H1 (cell line): ENCODE measurements around the gene DAB2IP. TPM values are rescaled to one million over a fixed set of nuclear protein-coding genes. Genes with fewer than 3 reads are reported as not detected.

Experiments used
- CTCF ChIA-PET: fragments of 300-600 bp; sonication (Branson Sonifier 250); formaldehyde crosslinking; loops from one replicate; lab custom pipeline; 2021; ENCODE audit not compliant: partially characterized antibody; lab: Charles Lee
- POLR2A ChIA-PET: fragments of 300-600 bp; sonication (Branson Sonifier 250); formaldehyde crosslinking; loops from one replicate; lab custom pipeline; 2021; ENCODE audit warnings: inconsistent platforms; ENCODE audit not compliant: partially characterized antibody; lab: Charles Lee
- DNase-seq, 2 experiments: peaks; one replicate each; pipeline versions ENCODE4 v3.0.0 to v3.0.0-alpha.2; 2010 to 2022; ENCODE audit warnings: low spot score in 2 of 2, low read depth in 1 of 2, mixed read lengths in 1 of 2
- FAIRE-seq: peaks from 2 replicates; lab custom pipeline; 2011; peaks lifted over from hg19 to GRCh38; lab: Jason Lieb, UNC
- H2AFZ ChIP-seq: 2 replicates; pipeline ENCODE4 v1.8.1; 2012; ENCODE audit warnings: low read length, inconsistent platforms
- H2AK5ac ChIP-seq: 2 replicates; pipeline ENCODE4 v1.6.1; 2013; ENCODE audit warnings: low read depth, low read length
- H2BK120ac ChIP-seq: replicated peaks from 2 replicates; pipeline ENCODE3; 2013; ENCODE audit warnings: low read depth, low read length, inconsistent platforms
- H2BK12ac ChIP-seq: 2 replicates; pipeline ENCODE4 v1.6.1; 2013; ENCODE audit warnings: low read depth, low read length
- H2BK15ac ChIP-seq: 2 replicates; pipeline ENCODE4 v1.6.1; 2013; ENCODE audit warnings: low read length
- H2BK20ac ChIP-seq: 2 replicates; pipeline ENCODE4 v1.6.1; 2013; ENCODE audit warnings: low read length
- H2BK5ac ChIP-seq: 2 replicates; pipeline ENCODE4 v1.6.1; 2013; ENCODE audit warnings: low read depth, low read length
- H3K14ac ChIP-seq: 2 replicates; pipeline ENCODE4 v1.6.1; 2013; ENCODE audit warnings: inconsistent platforms; ENCODE audit not compliant: insufficient read length
- H3K18ac ChIP-seq: 2 replicates; pipeline ENCODE4 v1.6.1; 2013; ENCODE audit warnings: low read length; ENCODE audit errors: extremely low read depth
- H3K23ac ChIP-seq: 2 replicates; pipeline ENCODE4 v1.6.1; 2013; ENCODE audit warnings: inconsistent platforms; ENCODE audit not compliant: insufficient read length
- H3K23me2 ChIP-seq: 2 replicates; pipeline ENCODE4 v1.6.1; 2013; ENCODE audit warnings: low read depth, low read length
- H3K27ac ChIP-seq: 2 replicates; pipeline ENCODE4 v1.6.1; 2011; ENCODE audit warnings: low read depth, low read length, inconsistent platforms
- H3K27me3 ChIP-seq, 4 experiments: replicated peaks in 1 of 4; 1 replicate in 1 of 4; 2 replicates in 3 of 4; pipeline versions ENCODE4 v1.6.1 to v1.8.1; 2011 to 2013; ENCODE audit warnings: low read length in 3 of 4, mild to moderate bottlenecking in 3 of 4, inconsistent platforms in 2 of 4, mixed read lengths in 2 of 4, moderate library complexity in 1 of 4; ENCODE audit not compliant: control insufficient read depth in 3 of 4, insufficient read depth in 3 of 4; ENCODE audit errors: extremely low read depth in 1 of 4
- H3K36me3 ChIP-seq, 4 experiments: 2 replicates each; pipeline versions ENCODE4 v1.6.1 to v1.8.1; 2011 to 2013; ENCODE audit warnings: mild to moderate bottlenecking in 4 of 4, low read length in 3 of 4, moderate library complexity in 2 of 4, control low read depth in 1 of 4, inconsistent platforms in 1 of 4; ENCODE audit not compliant: insufficient read depth in 4 of 4, control insufficient read depth in 2 of 4
- H3K4ac ChIP-seq: replicated peaks from 2 replicates; pipeline ENCODE3; 2013; ENCODE audit warnings: low read length, low read depth, mixed read lengths, inconsistent platforms; ENCODE audit not compliant: insufficient read length
- H3K4me1 ChIP-seq, 4 experiments: replicated peaks in 1 of 4; 1 replicate in 1 of 4; 2 replicates in 3 of 4; pipeline versions ENCODE4 v1.6.1 to v1.8.1; 2011 to 2013; ENCODE audit warnings: low read length in 3 of 4, inconsistent platforms in 2 of 4, mixed read lengths in 1 of 4; ENCODE audit not compliant: insufficient read depth in 4 of 4, control insufficient read depth in 3 of 4
- H3K4me2 ChIP-seq, 2 experiments: 2 replicates each; pipeline versions ENCODE4 v1.6.1 to v1.8.1; 2011 to 2013; ENCODE audit warnings: low read depth in 2 of 2, low read length in 2 of 2, control low read depth in 1 of 2, inconsistent platforms in 1 of 2, mild to moderate bottlenecking in 1 of 2; ENCODE audit not compliant: insufficient read depth in 1 of 2
- H3K4me3 ChIP-seq, 4 experiments: fragments of 200-600, 300-600 bp in 1 of 4; sonication (generic), shearing (Covaris generic), sonication (Bioruptor Twin) in 1 of 4; 2 replicates each; pipeline versions ENCODE4 v1.5.1 to v1.8.1; 2011 to 2016; ENCODE audit warnings: low read length in 4 of 4, low read depth in 3 of 4, control low read depth in 2 of 4, inconsistent platforms in 2 of 4, mild to moderate bottlenecking in 2 of 4, mixed read lengths in 1 of 4, moderate library complexity in 1 of 4; ENCODE audit not compliant: insufficient read depth in 2 of 4; ENCODE audit errors: extremely low read depth in 1 of 4
- H3K56ac ChIP-seq: replicated peaks from 2 replicates; pipeline ENCODE3; 2013; ENCODE audit warnings: low read depth, mild to moderate bottlenecking, mixed read lengths, low read length, inconsistent platforms; ENCODE audit not compliant: insufficient read length
- H3K79me1 ChIP-seq: 2 replicates; pipeline ENCODE4 v1.6.1; 2013; ENCODE audit warnings: low read depth, low read length, control low read depth
- H3K79me2 ChIP-seq, 2 experiments: 2 replicates each; pipeline versions ENCODE4 v1.6.1 to v1.8.1; 2012 to 2013; ENCODE audit warnings: low read length in 2 of 2, mild to moderate bottlenecking in 2 of 2, inconsistent platforms in 1 of 2; ENCODE audit not compliant: insufficient read depth in 2 of 2, control insufficient read depth in 1 of 2
- H3K9ac ChIP-seq, 4 experiments: replicated peaks in 1 of 4; 1 replicate in 1 of 4; 2 replicates in 3 of 4; pipeline versions ENCODE4 v1.6.1 to v1.8.1; 2011 to 2013; ENCODE audit warnings: low read depth in 3 of 4, low read length in 3 of 4, control low read depth in 2 of 4, mild to moderate bottlenecking in 2 of 4, moderate library complexity in 2 of 4, inconsistent platforms in 1 of 4; ENCODE audit errors: extremely low read depth in 1 of 4
- H3K9me3 ChIP-seq, 2 experiments: 2 replicates each; pipeline versions ENCODE4 v1.6.1 to v1.8.1; 2012 to 2013; ENCODE audit warnings: mild to moderate bottlenecking in 2 of 2, moderate library complexity in 2 of 2, control low read depth in 1 of 2, inconsistent platforms in 1 of 2, low read depth in 1 of 2, low read length in 1 of 2, mixed read lengths in 1 of 2; ENCODE audit not compliant: insufficient read depth in 2 of 2
- H4K20me1 ChIP-seq, 2 experiments: replicated peaks in 1 of 2; 2 replicates each; pipeline versions ENCODE3 to v1.8.1; 2011 to 2013; ENCODE audit warnings: inconsistent platforms in 2 of 2, low read length in 2 of 2, mild to moderate bottlenecking in 1 of 2; ENCODE audit not compliant: insufficient read depth in 2 of 2, control insufficient read depth in 1 of 2
- H4K5ac ChIP-seq: 2 replicates; pipeline ENCODE4 v1.6.1; 2013; ENCODE audit warnings: low read length, low read depth, mixed read lengths, inconsistent platforms; ENCODE audit not compliant: insufficient read length
- H4K8ac ChIP-seq: 2 replicates; pipeline ENCODE4 v1.8.0; 2013; ENCODE audit warnings: mild to moderate bottlenecking, moderate library complexity, low read length, inconsistent platforms; ENCODE audit not compliant: insufficient read depth; ENCODE audit errors: extremely low read depth
- H4K91ac ChIP-seq: replicated peaks from 2 replicates; pipeline ENCODE3; 2013; ENCODE audit warnings: low read length, mixed read lengths, inconsistent platforms; ENCODE audit not compliant: insufficient read length
- SIN3A ChIP-seq, 2 experiments: IDR thresholded peaks in 1 of 2; conservative IDR thresholded peaks in 1 of 2; 2 replicates each; pipeline ENCODE4 v1.6.1; 2011 to 2012; ENCODE audit warnings: low read length in 2 of 2, improper control_type of control experiment in 1 of 2, low read depth in 1 of 2, mild to moderate bottlenecking in 1 of 2
- USF2 ChIP-seq: IDR thresholded peaks from 2 replicates; pipeline ENCODE4 v1.6.1; 2011; ENCODE audit warnings: low read length, improper control_type of control experiment
- WGBS, 2 experiments: shearing (Covaris generic) in 1 of 2; methylation state at CpG; one replicate each; pipeline versions ENCODE4 v1.1.6 to v1.1.7; 2013 to 2015; ENCODE audit warnings: low lambda C conversion rate in 2 of 2, mixed read lengths in 2 of 2, inconsistent platforms in 1 of 2, low coverage in 1 of 2, missing lambda C conversion rate in 1 of 2; ENCODE audit not compliant: insufficient replicate concordance in 2 of 2, insufficient coverage in 1 of 2, insufficient read length in 1 of 2; ENCODE audit errors: extremely low coverage in 1 of 2, missing lambda C conversion rate in 1 of 2; 5-methylcytosine and 5-hydroxymethylcytosine counted together
- polyA plus RNA-seq, 7 experiments: library from polyadenylated mRNA; depleted of rRNA in 3 of 7; stranded (reverse) in 5 of 7; unstranded in 2 of 7; fragments of >200 nt in 5 of 7; fragments of 200-250 nt in 2 of 7; gene quantifications; 1 replicate in 5 of 7; 2 replicates in 1 of 7; 4 replicates in 1 of 7; pipeline versions ENCODE4 v1.2.1 to v1.2.3, GENCODE V29; 2011 to 2013; ENCODE audit warnings: missing spikeins in 2 of 7, mixed read lengths in 2 of 7
- total RNA-seq: library from RNA; stranded (reverse); fragmentation: NEBNext Ultra II Directional; extraction: Animal tissue kit (Norgen Biotek cat#: 25700); gene quantifications from 2 replicates; pipeline ENCODE4 v1.2.1, GENCODE V29; 2021

Gene DAB2IP
- total and polyA plus RNA-seq, 2 of the 8 experiments (the other 6 are each of a cell fraction or from before 2014, with no cell fraction given): 19.7 to 39.5 TPM

GRCh38 chr9:121642758-121643157 lies 8.7 kb upstream of the DAB2IP start:
- Histone ChIP-seq H3K4ac (no peak overlapping the region), H3K27me3 (no peaks in the 10 kb centered on the region), H3K4me1 (peaks cover 0 to 15% (median 6%) of the 10 kb centered on the region in 4 experiments; a peak in 5 of 7 replicates), H3K56ac (no peak overlapping the region), H2AK5ac (no peak overlapping the region), H3K23me2 (no peaks in the 10 kb centered on the region), H3K4me3 (no peak overlapping the region), H4K8ac (no peak overlapping the region), H3K4me2 (no peak overlapping the region), H2BK12ac (no peak overlapping the region), H3K79me2 (no peaks in the 10 kb centered on the region; a peak in 1 of 4 replicates), H2BK20ac (no peak overlapping the region)
- WGBS, 2 experiments: 91% methylated on average over 3 of the region's 3 CpGs; no CpG with 5 or more reads in 1 of the 2 experiments
- POLR2A ChIA-PET: interaction anchor here (0.9 to 1.2 kb wide), 3 partner anchors 11 to 45 kb away, joined by 3 read pairs; no protein-coding TSS in a partner anchor
- TF ChIP-seq SIN3A (conservative IDR thresholded peaks at IDR 0.05 in 1 of 2, IDR thresholded peaks at IDR 0.05 in 1 of 2; ENCODE audit: low read depth in 1 of 2, low read length in 2 of 2) (no peak), USF2 (no peak)
- TF ChIP-seq, all 59 proteins: peak for 0
- Histone ChIP-seq H2BK120ac (no peak overlapping the region), H3K79me1 (peaks cover 4% of the 10 kb centered on the region; the same call in 1 of the 2 replicates), H2BK5ac (no peak overlapping the region), H4K91ac (no peak overlapping the region), H3K9me3 (no peaks in the 10 kb centered on the region), H3K14ac (no peak overlapping the region), H3K23ac (no peak overlapping the region), H3K36me3 (no peaks in the 10 kb centered on the region), H2BK15ac (no peak overlapping the region), H4K5ac (no peak overlapping the region), H2AFZ (no peak overlapping the region), H3K9ac (no peak overlapping the region), H3K27ac (no peak overlapping the region), H4K20me1 (peaks cover 2 to 3% of the 10 kb centered on the region in 2 experiments), H3K18ac (no peak overlapping the region)
- no peak for FAIRE-seq
- no peak for DNase-seq
- CTCF ChIA-PET: interaction anchor here (0.9 to 24.2 kb wide), 8 partner anchors 9 to 93 kb away, joined by 3 to 670 read pairs (median 4); no protein-coding TSS in a partner anchor
